WERI-Rb-1 (cell line): ENCODE data around the gene ANO10.

ENCODE experiments used
- DNase-seq: peaks from one replicate; pipeline ENCODE4 v3.0.0-alpha.2; 2020
- H3K27ac ChIP-seq: fragments of 250-450 bp; sonication (Bioruptor Pico); 2 replicates; pipeline ENCODE4 v1.5.1; 2020; ENCODE audit warnings: mild to moderate bottlenecking, moderate library complexity
- H3K27me3 ChIP-seq: fragments of 250-450 bp; sonication (Bioruptor Pico); 2 replicates; pipeline ENCODE4 v1.5.1; 2021; ENCODE audit warnings: mild to moderate bottlenecking, low read depth, moderate library complexity; ENCODE audit not compliant: insufficient read depth, severe bottlenecking
- H3K36me3 ChIP-seq: fragments of 250-450 bp; sonication (Bioruptor Pico); 2 replicates; pipeline ENCODE4 v1.5.1; 2020; ENCODE audit warnings: mild to moderate bottlenecking, moderate library complexity
- H3K4me3 ChIP-seq: 2 replicates; pipeline ENCODE4 v1.5.1; 2011; ENCODE audit warnings: low read depth, mild to moderate bottlenecking, control low read depth, low read length
- H3K9me3 ChIP-seq: fragments of 250-450 bp; sonication (Bioruptor Pico); 2 replicates; pipeline ENCODE4 v1.5.1; 2021; ENCODE audit warnings: mild to moderate bottlenecking, moderate library complexity; ENCODE audit not compliant: severe bottlenecking
- CTCF ChIP-seq: IDR thresholded peaks from 2 replicates; pipeline ENCODE4 v1.5.1; 2011; ENCODE audit warnings: low read depth, mild to moderate bottlenecking, control low read depth, inconsistent platforms, low read length

The ANO10 gene

GRCh38 chr3:43512754-43513404 lies 108.9 kb downstream of the ANO10 start:
- Histone ChIP-seq H3K27me3 (no peaks in the 10 kb centered on the region), H3K4me3 (no peak overlapping the region), H3K9me3 (no peaks in the 10 kb centered on the region), H3K27ac (no peak overlapping the region), H3K36me3 (no peaks in the 10 kb centered on the region)
- no peak for TF ChIP-seq CTCF
- no peak for DNase-seq

GRCh38 chr3:43506644-43507043 lies 115.2 kb downstream of the ANO10 start:
- Histone ChIP-seq H3K36me3 (no peaks in the 10 kb centered on the region), H3K27ac (no peak overlapping the region), H3K27me3 (no peaks in the 10 kb centered on the region), H3K4me3 (no peak overlapping the region), H3K9me3 (no peaks in the 10 kb centered on the region)
- DNase-seq = no peak
- TF ChIP-seq CTCF = no peak

GRCh38 chr3:43505351-43505750 lies 116.5 kb downstream of the ANO10 start:
- DNase-seq = no peak
- H3K27me3 ChIP-seq = no peaks in the 10 kb centered on the region
- no peak overlapping the region for H3K4me3 ChIP-seq
- no peaks in the 10 kb centered on the region for H3K36me3 ChIP-seq
- no peak for TF ChIP-seq CTCF
- H3K27ac ChIP-seq = no peak overlapping the region
- H3K9me3 ChIP-seq = no peaks in the 10 kb centered on the region

GRCh38 chr3:43503067-43503728 lies 118.6 kb downstream of the ANO10 start:
- H3K9me3 ChIP-seq = no peaks in the 10 kb centered on the region
- no peaks in the 10 kb centered on the region for H3K36me3 ChIP-seq
- H3K27me3 ChIP-seq = no peaks in the 10 kb centered on the region
- H3K27ac ChIP-seq = no peak overlapping the region
- no peak for TF ChIP-seq CTCF
- no peak overlapping the region for H3K4me3 ChIP-seq
- no peak for DNase-seq

GRCh38 chr3:43499256-43499655 lies 122.6 kb downstream of the ANO10 start:
- no peak for DNase-seq
- no peaks in the 10 kb centered on the region for H3K27me3 ChIP-seq
- H3K36me3 ChIP-seq = no peaks in the 10 kb centered on the region
- no peaks in the 10 kb centered on the region for H3K9me3 ChIP-seq
- no peak for TF ChIP-seq CTCF
- no peak overlapping the region for H3K4me3 ChIP-seq
- no peak overlapping the region for H3K27ac ChIP-seq
